DND-41 (cell line): ENCODE results near the gene CD19.
"Not testable (repeated sequence)": the region's sequence is repeated elsewhere in the genome, so short reads cannot be mapped to it uniquely, and the experiment has no call there.

Experiments used
- CTCF ChIP-seq: IDR thresholded peaks from 2 replicates; pipeline ENCODE4 v1.5.1; 2012; ENCODE audit warnings: borderline replicate concordance, low read length, moderate library complexity, mild to moderate bottlenecking; ENCODE audit not compliant: poor library complexity, severe bottlenecking; ENCODE audit errors: extremely low read depth
- EZH2 ChIP-seq: IDR thresholded peaks from 3 replicates; pipeline ENCODE4 v1.6.1; 2012; ENCODE audit warnings: borderline replicate concordance, low read depth, mild to moderate bottlenecking, moderate library complexity, low read length, inconsistent platforms; ENCODE audit not compliant: severe bottlenecking

- TF ChIP-seq EZH2, CTCF: not testable (repeated sequence)
These were observed 48.6 kb downstream of the CD19 start for GRCh38 chr16:28980330-28980729.
